GM12892 (cell line): ENCODE data around the gene PPT1.

ENCODE experiments used
- POLR2A ChIP-seq: IDR thresholded peaks from 2 replicates; pipeline ENCODE4 v1.6.1; 2011; ENCODE audit warnings: low read depth, low read length, control low read depth
- POLR2AphosphoS5 ChIP-seq: IDR thresholded peaks from 2 replicates; pipeline ENCODE4 v1.6.1; 2011; ENCODE audit warnings: low read depth, low read length, control low read depth
- TAF1 ChIP-seq: IDR thresholded peaks from 2 replicates; pipeline ENCODE4 v1.6.1; 2011; ENCODE audit warnings: low read depth, mild to moderate bottlenecking, control low read depth, low read length, borderline replicate concordance

DNA sequence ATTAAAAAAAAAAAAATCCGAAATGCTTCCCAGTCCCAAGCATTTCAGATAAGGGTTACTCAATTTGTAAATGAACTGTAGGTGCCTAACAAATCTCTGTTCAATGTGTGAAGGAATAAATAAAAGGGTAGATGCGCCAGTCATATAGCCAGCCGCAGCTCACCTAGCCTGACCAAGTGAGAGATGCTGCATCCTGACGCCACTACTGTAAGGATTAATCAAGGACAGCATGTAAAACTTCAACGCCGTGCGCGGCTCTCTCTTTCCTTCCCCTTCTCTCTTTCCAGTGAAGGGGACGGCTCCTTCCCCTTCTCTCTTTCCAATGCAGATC, 441 bp downstream of the PPT1 start:
- TF ChIP-seq POLR2AphosphoS5 (no peak), POLR2A (no peak), TAF1 (no peak)
